T-helper 2 cell treated with Interferon-gamma antibody and Interleukin-4, amounts not matched to agents 100 ng/mL and 5 ng/mL, for 36 hours (primary cell): ENCODE results near the gene DGKG. TPM values are rescaled to one million over a fixed set of nuclear protein-coding genes. Genes with fewer than 3 reads are reported as not detected.

Source experiments
- intact Hi-C: fragments of 100-400 bp; cut with micrococcal nuclease; formaldehyde crosslinking; loops from one replicate; pipeline ENCODE4 v1.15.1; 2023
- total RNA-seq: library from RNA; stranded (reverse); gene quantifications from 2 replicates; pipeline ENCODE4 v1.2.3, GENCODE V29; 2022

Gene DGKG
- total RNA-seq, 1 donor from 2014 or later: not detected

DNA sequence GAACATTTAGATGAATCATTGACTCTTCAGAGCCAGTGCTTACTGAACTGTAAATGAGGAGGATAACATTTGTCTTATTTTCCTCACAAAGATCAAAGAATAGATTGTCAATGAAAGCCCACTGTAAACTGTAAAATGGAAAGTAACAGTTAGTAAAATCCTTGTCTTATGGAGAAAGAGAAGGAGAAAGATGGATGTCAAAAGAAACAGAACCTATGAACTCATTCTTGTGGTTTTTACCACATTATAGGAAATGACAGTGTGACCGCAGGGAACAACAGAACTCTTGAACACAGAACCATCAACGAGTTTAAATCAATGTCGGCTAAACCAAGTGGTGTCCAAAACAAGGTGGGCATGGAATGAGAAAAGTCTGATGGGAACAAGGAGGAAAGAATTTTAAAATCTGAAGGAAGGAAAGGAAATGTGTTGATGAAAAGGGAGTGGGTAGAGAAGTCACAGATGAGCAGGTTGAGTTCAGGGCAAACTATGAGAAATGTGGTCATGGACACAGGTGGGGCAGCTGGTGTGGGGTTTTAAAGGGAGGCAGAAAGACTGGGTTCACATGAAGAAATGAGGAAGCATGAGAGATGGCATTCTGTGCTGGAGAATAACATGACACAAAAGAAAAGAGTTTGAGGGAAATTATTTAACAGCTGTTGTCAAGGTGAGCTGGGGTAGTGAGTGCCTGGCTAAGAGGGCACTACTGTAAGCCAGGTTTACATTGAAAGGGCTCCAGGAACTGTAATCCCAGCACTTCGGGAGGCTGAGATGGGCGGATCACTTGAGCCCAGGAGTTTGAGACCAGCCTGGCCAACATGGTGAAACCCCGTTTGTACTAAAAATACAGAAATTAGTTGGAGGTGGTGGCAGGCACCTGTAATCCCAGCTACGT, 210.7 kb downstream of the DGKG start:
- intact Hi-C loops: no loop called here

DNA sequence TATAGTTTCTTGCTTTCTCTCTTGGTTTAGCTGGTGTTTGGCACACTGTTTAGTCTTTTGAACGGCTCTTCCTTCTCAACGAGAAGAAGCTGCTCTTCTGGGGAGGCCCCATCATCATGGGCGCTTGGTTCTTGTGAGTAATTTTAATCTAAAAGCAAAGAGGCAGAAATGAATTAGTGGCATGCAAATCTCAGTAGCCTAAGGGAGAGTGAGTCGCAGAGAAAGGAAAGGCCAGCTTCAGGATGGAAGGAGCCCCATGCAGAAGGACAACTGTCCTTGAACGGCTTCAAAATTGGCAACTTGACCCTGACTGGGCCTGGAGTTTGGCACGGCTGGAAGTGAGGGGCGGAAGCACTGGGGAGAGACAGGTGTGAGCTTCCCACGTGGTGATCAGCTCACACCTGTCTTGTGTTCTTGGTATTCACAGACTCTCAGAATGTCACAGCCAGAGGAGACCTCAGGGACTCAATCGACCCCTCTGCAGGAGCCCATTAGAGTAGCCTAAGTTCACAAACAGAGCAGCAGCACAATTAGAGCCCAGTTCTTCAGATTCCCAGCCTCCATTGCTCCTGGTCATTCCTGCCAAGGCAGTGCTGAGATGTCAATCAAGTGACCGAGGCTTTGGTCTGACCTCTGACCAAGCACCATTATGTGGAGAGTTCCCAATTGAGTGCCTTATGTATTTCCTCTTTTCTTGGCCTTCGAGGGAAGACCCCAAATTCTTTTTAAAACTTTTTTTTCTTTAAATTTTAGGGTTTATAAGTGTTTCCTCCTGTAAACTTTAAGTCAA, 211.8 kb downstream of the DGKG start:
- intact Hi-C loops: no loop called here

DNA sequence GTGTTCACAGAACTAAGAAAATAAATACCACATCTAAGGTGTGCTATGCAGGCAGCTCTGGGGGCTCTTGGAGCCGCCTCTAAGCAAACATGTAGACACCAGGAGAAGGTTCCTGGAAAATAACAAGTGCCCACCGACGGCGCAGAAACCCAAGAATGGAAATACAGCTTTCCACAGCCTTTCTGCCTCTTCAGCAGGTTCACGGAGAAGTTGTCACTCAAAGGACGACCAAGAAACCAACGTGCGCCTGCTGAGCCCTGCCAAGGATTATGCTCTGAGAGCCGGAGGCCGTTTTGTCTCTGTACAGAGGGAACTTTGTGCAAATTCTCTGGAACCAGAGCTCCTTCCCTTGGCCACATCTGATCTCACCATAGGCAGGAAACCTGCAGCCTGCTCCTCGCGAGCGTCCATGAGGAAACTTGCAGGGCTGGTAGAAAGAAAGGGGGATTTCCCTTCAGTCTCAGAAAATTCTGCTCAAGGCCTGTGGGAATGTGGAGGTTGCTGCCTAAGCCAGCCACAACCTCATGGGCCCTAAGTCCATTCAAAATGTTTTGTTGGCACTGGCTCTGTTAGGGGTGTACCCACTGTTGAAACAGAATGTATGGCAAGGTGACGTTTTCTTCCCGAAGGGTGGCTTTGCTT, 212.6 kb downstream of the DGKG start:
- intact Hi-C loops: no loop called here

DNA sequence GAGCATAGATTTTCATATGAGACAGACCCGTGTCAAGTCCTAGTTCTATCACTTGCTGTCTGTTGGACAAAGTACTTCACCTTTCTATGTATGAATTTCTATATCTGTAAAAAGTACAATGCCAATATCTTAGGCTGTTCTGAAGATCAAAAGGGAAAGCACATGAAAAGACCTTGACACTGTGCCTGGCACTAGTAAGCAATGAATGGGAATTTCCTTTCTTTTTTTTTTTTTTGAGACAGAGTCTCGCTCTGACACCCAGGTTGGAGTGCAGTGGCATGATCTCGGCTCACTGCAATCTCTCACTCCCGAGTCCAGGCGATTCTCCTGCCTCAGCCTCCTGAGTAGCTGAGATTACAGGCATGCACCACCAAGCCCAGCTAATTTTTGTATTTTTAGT, 217.8 kb downstream of the DGKG start:
- intact Hi-C loops: no loop called here

DNA sequence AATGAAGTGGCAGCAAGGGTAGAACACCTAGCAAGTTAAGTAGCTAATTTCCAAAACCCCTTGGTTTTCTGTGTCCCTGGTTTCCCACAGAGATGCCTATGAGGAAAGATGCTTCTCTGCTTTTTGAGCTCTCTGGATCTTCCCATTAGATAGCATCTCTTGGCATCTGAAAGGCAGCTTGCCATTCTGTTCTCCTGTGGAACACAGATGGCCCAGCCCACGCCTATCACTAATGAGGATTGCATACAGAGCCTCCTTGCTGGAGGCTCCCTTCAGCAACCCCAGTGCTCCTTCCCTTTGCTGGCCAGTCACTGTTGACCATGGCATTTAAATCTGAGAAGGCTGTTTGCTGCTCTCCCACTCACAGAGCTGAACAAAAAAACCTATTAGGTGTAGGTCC, 218.8 kb downstream of the DGKG start:
- intact Hi-C loops: no loop called here

DNA sequence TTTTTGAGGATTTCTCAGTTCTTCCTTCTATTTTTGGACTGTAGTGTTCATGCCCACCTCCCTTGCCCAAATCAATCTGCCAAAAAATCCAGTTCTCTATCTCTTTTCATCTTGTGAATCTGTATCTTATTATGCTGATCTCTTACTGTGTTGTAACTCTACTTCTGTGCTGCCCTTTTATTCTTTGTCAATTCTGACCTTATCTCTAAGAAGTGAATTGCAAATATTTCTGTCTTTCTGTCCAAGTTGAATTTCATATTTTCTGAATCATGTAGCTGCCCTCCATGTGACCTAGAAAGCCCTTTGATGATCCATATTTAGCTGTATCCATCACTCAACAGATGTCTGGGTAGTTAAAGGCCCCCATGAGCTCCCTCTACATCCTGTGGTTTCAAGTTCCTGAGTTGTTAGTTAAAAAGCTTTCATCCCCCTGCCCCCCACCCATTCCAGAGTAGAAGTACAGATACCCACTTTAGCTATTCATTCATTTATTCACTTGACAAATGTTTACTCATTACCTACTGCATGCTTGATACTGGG, 219.6 kb downstream of the DGKG start:
- intact Hi-C loops: no loop called here

DNA sequence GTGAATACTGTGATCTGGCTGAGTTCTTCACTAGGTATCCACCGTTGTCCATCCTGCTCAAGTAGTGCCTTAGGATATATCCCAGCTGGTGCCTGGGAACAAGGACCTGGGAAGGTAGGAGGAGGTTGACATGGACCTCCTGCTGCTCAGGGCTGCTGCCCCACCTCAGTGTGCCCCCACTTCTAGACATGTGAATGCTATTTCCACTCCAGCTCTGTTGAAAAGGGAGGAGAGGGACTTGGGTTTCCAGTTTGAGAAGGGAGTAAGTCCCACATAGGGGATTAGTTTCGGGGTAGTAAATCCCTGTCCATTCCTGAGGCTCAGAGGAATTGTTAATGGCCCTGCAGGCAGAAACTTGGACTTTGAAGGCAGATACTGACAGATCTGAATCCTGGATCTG, 220.2 kb downstream of the DGKG start:
- intact Hi-C loops: no loop called here

DNA sequence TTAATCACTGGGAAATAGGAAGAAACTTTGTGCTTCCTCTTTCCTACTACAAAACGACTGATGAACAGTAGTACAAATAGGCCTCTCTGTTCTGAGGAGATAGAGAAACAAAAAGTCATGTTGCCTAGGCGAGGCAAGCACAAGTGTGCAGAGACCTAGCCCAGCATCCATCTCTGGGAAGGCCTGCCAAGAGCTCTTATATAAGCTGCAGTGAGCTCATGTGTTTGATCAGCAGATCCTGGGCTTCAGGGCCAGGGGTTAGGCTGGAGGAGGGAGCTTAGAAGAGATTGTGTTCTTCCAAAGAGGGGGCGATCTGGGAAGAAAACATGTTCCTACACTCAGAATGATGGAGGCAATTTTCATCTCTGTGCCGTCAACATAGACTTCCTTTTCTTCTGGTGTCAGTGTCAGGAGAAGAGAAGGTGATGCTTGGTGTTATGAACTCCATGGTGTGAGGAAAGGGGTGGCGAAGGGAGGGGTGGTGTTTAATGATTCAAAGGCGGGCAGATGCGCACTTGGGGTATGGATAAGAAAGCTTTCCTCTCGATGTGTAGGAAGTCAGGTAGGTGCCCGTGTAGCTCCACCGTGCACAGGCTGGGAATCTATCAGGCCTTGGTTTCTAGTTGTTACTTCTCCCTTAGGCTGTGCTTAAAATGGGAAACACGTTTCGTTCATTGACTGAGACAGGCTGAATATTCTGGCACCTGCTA, 223.6 kb downstream of the DGKG start:
- intact Hi-C loops: no loop called here

DNA sequence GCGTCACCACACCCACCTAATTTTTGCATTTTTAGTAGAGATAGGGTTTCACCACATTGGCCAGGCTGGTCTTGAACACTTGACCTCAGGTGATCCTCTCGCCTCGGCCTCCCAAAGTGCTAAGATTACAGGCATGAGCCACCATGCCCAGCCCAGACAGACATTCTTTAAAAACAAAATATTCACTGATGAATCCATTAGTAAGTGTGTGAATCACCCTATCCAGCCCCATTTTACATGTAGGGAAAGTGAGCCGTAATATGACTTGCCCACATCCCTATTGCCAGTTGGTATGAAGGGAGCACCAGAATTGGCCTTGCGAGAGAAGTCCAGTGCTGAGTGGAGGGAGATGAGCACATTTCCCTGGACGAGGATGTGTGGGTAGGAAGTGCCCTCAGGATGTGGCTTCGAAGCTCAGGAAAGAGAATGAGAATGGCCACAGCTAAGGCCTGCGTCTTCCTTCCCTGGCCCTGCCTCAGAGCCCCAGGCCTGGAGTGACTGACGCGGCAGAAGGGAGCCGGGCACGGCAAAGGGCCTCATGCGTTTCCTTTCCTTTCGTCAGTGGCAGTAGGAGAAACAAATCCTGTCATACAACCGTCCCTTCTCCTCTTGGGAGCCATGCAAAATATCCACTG, 224.9 kb downstream of the DGKG start:
- intact Hi-C loops: no loop called here

DNA sequence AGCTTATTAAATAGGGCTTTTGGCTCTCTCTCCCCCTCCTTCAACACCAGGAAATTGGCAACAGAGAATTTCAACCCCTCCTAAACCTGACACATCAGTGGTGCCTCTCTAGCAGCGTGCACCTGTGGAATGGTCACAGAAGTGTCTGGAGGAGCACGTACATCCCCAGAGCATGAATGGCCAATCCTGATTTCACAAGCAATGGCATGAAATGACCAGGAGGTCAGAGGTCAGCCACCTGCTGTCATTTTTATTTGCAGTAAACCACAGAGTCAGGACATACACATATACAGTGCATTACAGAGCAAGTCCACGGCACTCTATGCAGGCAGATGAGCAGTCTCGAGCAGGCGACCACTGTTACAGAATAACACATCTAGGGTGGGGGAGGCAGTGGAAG, 228.1 kb downstream of the DGKG start:
- intact Hi-C loops: no loop called here

DNA sequence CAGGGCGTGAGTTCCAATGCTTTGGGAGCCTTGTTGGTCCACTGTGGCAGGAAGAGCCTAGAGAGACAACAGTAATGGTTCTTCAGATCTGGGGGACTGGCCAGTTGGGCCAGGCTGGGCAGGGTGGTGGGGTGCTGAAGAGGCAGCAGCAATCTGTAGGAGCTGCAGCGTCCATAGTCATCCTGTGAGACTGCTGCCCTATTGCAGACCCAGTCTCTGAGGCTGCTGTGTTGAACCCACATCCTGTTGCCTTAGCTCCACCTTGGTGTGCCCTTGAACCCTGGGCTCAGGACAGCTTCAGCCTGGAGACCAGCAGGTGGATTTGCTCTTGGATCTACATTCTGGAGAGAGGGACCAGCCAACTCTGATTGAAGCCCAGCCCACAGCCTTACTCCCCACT, 229.5 kb downstream of the DGKG start:
- intact Hi-C loops: no loop called here

DNA sequence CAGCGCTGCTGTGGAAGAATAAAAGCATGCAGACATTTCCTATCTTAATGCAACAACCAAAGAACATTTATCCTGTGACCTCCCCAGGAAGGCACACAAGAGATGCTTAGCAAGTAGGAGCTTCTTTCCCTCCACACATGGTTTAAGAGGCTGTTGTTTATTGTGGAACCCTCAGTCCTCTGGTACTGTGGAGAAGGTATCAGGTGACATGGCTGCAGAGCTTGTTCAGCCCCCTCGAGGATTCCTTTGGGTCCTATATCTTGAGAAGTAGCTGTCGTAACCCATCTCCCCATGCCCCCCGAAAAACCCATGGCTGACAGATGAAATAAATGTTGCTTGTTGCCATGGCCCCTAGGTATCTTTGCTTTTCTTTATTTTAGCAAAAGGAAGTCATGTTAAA, 232.8 kb downstream of the DGKG start:
- intact Hi-C loops: no loop called here

DNA sequence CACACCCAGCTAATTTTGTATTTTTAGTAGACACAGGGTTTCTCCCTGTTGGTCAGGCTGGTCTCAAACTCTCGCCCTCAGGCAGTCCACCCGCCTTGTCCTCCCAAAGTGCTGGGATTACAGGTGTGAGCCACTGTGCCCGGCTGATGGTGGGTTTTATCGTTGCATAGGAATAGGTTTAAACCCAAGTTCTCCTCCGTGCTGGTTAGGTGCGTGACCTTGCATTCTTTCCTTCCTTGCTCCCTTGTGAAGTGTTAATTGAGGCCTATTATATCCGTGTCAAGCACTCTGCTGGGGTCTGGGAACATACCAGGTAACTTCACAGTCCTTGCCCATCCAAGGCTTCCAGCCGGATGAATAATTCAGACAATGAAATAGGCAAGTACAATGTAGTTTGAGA, 233.9 kb downstream of the DGKG start:
- intact Hi-C loops: no loop called here

DNA sequence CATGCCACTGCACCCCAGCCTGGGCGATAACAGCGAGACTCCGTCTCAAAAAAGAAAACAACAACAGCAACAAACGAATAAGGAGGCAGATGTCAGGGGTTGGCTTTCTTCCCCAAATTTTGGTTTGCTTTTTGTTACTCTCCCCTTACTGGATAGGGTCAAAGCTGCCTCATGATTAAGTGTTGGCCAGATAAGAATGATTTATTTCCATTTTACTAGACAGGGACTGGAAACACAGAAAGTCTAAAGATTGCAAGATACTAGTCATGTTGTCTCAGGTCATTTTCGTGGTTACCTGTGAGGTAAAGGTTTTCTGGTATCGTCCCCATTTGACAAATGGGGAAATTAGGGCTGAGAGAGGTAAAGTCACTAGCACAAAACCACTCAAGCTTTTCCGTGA, 234.6 kb downstream of the DGKG start:
- intact Hi-C loops: no loop called here

DNA sequence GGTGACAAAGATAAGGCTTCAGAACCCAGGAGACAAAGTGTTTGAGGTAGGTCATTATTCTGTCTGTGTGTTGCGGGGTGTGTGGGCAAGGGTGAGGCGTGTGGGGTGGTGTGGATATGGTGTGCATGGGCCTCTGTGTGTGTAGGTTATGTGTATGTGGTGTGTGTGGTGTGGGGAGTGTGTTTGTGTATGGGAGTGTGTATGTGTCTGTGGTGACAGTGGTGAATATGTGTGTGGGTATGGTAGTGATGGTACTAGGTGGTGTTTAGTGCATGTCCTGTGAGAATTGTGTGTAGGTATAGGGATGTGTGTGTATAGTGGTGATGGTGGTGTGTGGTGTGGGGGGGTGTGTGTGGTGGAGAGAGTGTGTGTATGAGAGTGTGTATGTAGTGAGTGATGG, 236.9 kb downstream of the DGKG start:
- intact Hi-C loops: no loop called here

DNA sequence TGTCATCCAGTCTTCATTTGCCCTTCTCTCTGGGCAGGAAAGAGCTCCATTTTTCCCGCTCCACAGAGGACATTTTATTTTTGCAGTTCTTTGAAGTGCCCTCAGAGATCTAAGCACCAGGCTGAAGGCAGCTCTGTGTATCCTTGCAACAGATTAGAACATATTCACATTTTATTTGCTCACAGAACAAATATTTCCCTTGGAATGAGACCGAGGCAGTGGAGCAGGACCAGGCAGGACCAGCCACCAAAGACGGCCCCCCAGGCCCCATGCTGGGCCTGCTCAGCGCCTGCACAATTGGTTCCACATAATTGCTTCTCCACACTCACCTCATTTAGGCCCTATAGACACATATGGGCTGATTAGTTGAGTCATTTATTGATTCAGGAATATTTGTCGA, 237.4 kb downstream of the DGKG start:
- intact Hi-C loops: no loop called here

DNA sequence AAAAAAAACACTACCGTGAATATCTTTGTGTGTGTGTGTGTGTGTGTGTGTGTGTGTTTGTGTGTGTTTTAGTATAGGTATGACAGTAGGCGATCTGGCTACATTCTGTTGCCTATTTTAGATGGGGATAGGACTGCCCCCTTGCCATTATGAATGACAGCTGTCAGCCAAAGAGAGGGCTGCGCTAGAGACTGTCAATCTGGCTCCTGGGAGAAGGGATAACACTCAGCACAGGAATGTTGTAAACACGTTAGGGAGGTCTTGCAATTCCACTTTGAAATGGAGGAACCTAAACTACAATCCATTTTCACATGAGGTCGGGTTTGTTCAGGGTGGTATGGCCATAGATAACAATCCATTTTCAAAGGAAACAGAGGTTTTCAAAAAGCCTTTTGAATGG, 239.0 kb downstream of the DGKG start:
- intact Hi-C loops: no loop called here

DNA sequence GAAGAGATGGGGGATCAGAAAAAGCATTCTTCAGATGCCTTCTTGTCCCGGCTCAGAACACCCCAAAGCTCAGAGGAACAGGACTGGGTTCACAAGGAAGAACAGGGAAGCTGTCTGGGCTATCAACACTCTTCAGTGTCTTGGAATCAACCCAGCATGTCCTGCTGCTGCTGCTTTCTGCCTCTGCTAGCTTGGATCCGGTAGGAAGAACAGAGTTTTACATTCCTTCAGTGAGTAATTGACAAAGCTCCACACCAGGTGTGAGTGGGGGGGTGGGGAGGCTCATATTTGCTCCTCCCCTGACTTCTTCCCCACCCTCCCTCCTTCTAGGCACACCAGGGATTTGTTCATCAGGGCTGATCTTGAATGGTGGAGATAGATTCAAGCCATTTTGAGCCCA, 240.1 kb downstream of the DGKG start:
- intact Hi-C loops: no loop called here

DNA sequence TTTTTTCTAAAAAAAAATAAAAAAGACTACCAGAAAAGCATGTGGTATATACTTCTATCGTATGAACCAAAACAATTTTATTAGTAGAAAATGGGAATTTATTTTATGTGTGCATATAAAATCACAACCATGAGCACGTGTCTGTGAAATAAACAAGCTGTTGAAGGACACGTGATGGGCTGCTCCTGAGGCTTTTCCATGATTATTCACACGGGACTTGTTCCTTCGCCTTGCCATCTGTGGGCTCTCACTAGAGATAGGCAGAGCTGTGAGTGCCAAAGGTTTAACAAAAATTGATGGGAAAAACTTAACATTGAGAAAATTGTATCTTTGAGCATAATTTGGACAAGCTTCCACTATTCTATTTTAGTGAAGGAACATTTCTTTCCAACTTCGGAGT, 240.8 kb downstream of the DGKG start:
- intact Hi-C loops: no loop called here

DNA sequence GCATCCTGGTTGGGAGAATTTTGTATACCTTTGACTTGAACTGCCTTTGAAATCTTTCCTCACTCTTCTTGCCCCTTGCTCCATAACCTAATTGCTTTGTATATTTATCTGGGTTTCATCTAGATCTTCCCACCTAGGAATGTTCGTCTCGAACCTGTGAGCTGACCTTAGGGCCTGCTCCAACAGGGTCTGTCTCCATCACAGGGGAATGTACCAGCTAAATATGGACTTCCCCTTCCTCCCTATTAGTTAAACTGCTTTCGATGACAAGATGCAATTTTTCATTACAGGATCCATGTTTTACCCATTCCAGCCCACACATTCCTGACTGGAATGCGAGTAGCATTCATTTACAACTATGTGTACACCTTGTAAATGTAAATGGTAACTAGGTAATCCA, 242.5 kb downstream of the DGKG start:
- intact Hi-C loops: no loop called here

DNA sequence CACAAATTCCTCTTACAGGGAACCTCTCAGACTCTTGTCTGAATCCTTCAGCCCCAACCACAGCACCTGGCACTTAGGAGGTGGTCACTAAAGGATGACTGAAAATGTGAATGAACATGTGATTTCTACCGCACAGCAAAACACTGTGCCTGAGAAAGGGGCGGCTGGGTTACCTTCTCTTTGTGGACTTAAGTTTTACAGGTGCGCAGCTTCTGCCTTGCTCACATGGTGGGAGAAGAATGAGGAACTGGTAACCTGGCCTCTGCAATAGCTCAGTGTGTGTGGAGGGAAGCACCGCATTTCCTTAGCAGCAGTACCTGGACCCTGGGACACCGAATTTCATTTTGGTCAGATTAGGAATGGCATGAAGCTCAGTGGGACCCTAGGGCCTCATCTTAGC, 243.3 kb downstream of the DGKG start:
- intact Hi-C loops: no loop called here
